HEK293 (cell line): ENCODE measurements around the gene PCDH1.

ENCODE experiments used
- KLF10 ChIP-seq: fragments of 450-650 bp; IDR thresholded peaks from 2 replicates; pipeline ENCODE4 v1.5.1; 2018; ENCODE audit warnings: missing biosample characterization, mild to moderate bottlenecking, missing genetic modification characterization
- KLF9 ChIP-seq: fragments of 450-650 bp; formaldehyde crosslinking; IDR thresholded peaks from 2 replicates; pipeline ENCODE4 v1.5.1; 2016; ENCODE audit warnings: missing biosample characterization, missing genetic modification characterization, low read depth
- MYNN ChIP-seq: fragments of 450-650 bp; formaldehyde crosslinking; IDR thresholded peaks from 2 replicates; pipeline ENCODE4 v1.5.1; 2016; ENCODE audit warnings: missing biosample characterization, missing genetic modification characterization, borderline replicate concordance
- RBAK ChIP-seq: fragments of 450-650 bp; formaldehyde crosslinking; IDR thresholded peaks from 2 replicates; pipeline ENCODE4 v1.5.1; 2016; ENCODE audit warnings: missing biosample characterization, missing genetic modification characterization
- ZFP37 ChIP-seq: fragments of 450-650 bp; formaldehyde crosslinking; IDR thresholded peaks from 2 replicates; pipeline ENCODE4 v1.5.1; 2016; ENCODE audit warnings: missing biosample characterization, missing genetic modification characterization
- ZNF174 ChIP-seq: fragments of 450-650 bp; formaldehyde crosslinking; IDR thresholded peaks from 2 replicates; pipeline ENCODE4 v1.5.0; 2017; ENCODE audit warnings: missing biosample characterization, mild to moderate bottlenecking, missing genetic modification characterization
- ZNF24 ChIP-seq: fragments of 450-650 bp; formaldehyde crosslinking; IDR thresholded peaks from 2 replicates; pipeline ENCODE4 v1.5.1; 2016; ENCODE audit warnings: missing biosample characterization, missing genetic modification characterization
- ZNF302 ChIP-seq: fragments of 450-650 bp; formaldehyde crosslinking; IDR thresholded peaks from 2 replicates; pipeline ENCODE4 v1.5.1; 2016; ENCODE audit warnings: missing biosample characterization, missing genetic modification characterization, low read depth
- ZNF311 ChIP-seq: fragments of 450-650 bp; formaldehyde crosslinking; IDR thresholded peaks from 2 replicates; pipeline ENCODE4 v1.5.1; 2017; ENCODE audit warnings: missing biosample characterization, missing genetic modification characterization, borderline replicate concordance
- ZNF341 ChIP-seq: fragments of 450-650 bp; formaldehyde crosslinking; IDR thresholded peaks from 2 replicates; pipeline ENCODE4; 2016; ENCODE audit warnings: low read depth, missing biosample characterization, missing genetic modification characterization
- ZNF350 ChIP-seq: fragments of 450-650 bp; formaldehyde crosslinking; IDR thresholded peaks from 2 replicates; pipeline ENCODE4 v1.5.0; 2017; ENCODE audit warnings: missing biosample characterization, mild to moderate bottlenecking, missing genetic modification characterization
- ZNF37A ChIP-seq: fragments of 450-650 bp; IDR thresholded peaks from 2 replicates; pipeline ENCODE4 v1.5.1; 2018; ENCODE audit warnings: missing biosample characterization, missing genetic modification characterization
- ZNF394 ChIP-seq: fragments of 450-650 bp; formaldehyde crosslinking; IDR thresholded peaks from 2 replicates; pipeline ENCODE4 v1.5.1; 2016; ENCODE audit warnings: missing biosample characterization, missing genetic modification characterization, mild to moderate bottlenecking, moderate library complexity, borderline replicate concordance
- ZNF530 ChIP-seq: fragments of 450-650 bp; formaldehyde crosslinking; IDR thresholded peaks from 2 replicates; pipeline ENCODE4 v1.5.1; 2016; ENCODE audit warnings: low read depth, missing biosample characterization, missing genetic modification characterization
- ZNF555 ChIP-seq: fragments of 450-650 bp; formaldehyde crosslinking; conservative IDR thresholded peaks from 2 replicates; pipeline ENCODE4 v1.5.1; 2017; ENCODE audit warnings: missing biosample characterization, mild to moderate bottlenecking, missing genetic modification characterization, inconsistent platforms
- ZNF621 ChIP-seq: fragments of 450-650 bp; formaldehyde crosslinking; IDR thresholded peaks from 2 replicates; pipeline ENCODE4 v1.5.1; 2017; ENCODE audit warnings: missing biosample characterization, missing genetic modification characterization
- ZNF624 ChIP-seq: fragments of 450-650 bp; formaldehyde crosslinking; IDR thresholded peaks from 2 replicates; pipeline ENCODE4 v1.5.1; 2017; ENCODE audit warnings: missing biosample characterization, missing genetic modification characterization
- ZNF660 ChIP-seq: fragments of 450-650 bp; IDR thresholded peaks from 2 replicates; pipeline ENCODE4 v1.5.1; 2018; ENCODE audit warnings: missing biosample characterization, mild to moderate bottlenecking, missing genetic modification characterization
- ZNF664 ChIP-seq: fragments of 450-650 bp; formaldehyde crosslinking; IDR thresholded peaks from 2 replicates; pipeline ENCODE4 v1.5.1; 2016; ENCODE audit warnings: missing biosample characterization, missing genetic modification characterization
- TF ChIP-seq, protein P1 (sequence below): fragments of 450-650 bp; formaldehyde crosslinking; IDR thresholded peaks from 2 replicates; pipeline ENCODE4 v1.5.1; 2017; ENCODE audit warnings: missing biosample characterization, missing genetic modification characterization
- TF ChIP-seq, protein P2 (sequence below): fragments of 450-650 bp; formaldehyde crosslinking; IDR thresholded peaks from 2 replicates; pipeline ENCODE4 v1.5.1; 2016; ENCODE audit warnings: missing biosample characterization, missing genetic modification characterization
- TF ChIP-seq, protein P3 (sequence below): fragments of 450-650 bp; formaldehyde crosslinking; IDR thresholded peaks from 2 replicates; pipeline ENCODE4 v1.5.1; 2016; ENCODE audit warnings: missing biosample characterization, missing genetic modification characterization, borderline replicate concordance
- TF ChIP-seq, protein P4 (sequence below): fragments of 450-650 bp; formaldehyde crosslinking; IDR thresholded peaks from 2 replicates; pipeline ENCODE4 v1.5.1; 2017; ENCODE audit warnings: missing biosample characterization, missing genetic modification characterization
- TF ChIP-seq, protein P5 (sequence below): fragments of 450-650 bp; formaldehyde crosslinking; IDR thresholded peaks from 2 replicates; pipeline ENCODE4 v1.5.1; 2016; ENCODE audit warnings: missing biosample characterization, missing genetic modification characterization
- TF ChIP-seq, protein P6 (sequence below): fragments of 450-650 bp; formaldehyde crosslinking; IDR thresholded peaks from 2 replicates; pipeline ENCODE4 v1.5.1; 2016; ENCODE audit warnings: missing biosample characterization, missing genetic modification characterization
- TF ChIP-seq, protein P7 (sequence below): fragments of 450-650 bp; formaldehyde crosslinking; IDR thresholded peaks from 2 replicates; pipeline ENCODE4 v1.5.1; 2016; ENCODE audit warnings: missing biosample characterization, missing genetic modification characterization

Gene PCDH1

DNA sequence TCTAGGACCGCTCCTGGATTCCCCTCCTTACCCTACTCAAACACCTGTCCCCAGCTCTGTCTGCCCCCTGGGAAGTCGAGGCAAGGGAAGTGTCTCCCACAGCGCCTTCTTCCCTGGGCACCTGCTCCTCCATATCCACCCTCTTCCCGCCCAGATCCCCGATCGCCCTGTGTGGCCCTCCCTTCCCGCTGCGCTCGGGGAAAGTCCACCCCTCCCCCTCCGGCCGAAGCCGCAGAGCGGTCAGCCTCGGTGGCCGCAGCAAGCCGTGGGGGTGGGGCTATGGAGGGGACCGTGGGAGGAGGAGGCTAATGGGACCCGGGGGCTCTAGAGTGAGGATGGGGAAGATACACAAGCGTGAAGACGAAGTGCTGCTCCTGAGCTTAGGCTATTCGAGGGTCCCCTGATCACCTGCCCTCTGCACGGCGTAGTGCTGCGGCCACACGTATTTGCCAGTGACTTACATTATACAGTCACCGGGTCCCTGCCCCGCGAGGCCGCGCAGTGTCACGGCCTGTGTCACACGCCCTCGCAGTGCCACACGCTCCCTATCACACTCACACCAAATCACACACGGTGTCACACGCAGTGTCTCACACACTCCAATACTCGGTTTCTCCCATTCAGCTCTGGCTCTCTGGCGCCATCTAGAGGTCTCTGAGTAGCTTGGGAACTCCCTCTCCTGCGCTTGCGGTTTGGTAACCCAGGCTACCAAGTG lies 658 bp upstream of the PCDH1 start (continued):
- TF ChIP-seq, protein P1, sequence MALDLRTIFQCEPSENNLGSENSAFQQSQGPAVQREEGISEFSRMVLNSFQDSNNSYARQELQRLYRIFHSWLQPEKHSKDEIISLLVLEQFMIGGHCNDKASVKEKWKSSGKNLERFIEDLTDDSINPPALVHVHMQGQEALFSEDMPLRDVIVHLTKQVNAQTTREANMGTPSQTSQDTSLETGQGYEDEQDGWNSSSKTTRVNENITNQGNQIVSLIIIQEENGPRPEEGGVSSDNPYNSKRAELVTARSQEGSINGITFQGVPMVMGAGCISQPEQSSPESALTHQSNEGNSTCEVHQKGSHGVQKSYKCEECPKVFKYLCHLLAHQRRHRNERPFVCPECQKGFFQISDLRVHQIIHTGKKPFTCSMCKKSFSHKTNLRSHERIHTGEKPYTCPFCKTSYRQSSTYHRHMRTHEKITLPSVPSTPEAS (tag by site-specific recombination) = peak; percentile 48
- TF ChIP-seq ZNF174 (no peak), ZNF302 (tag by site-specific recombination) (no peak), ZNF394 (peak; percentile 60), ZNF621 (tag by site-specific recombination) (no peak), ZNF24 (tag by site-specific recombination) (0 out of 2 replicates have a peak, but pooled peaks have one; percentile 25), ZNF664 (no peak), ZNF555 (tag by site-specific recombination) (no peak), ZNF624 (tag by site-specific recombination) (no peak), ZNF530 (tag by site-specific recombination) (no peak), ZFP37 (peak; percentile 77; the same call in 1 of the 2 replicates), ZNF341 (tag by site-specific recombination) (peak; percentile 40; the same call in 1 of the 2 replicates), KLF9 (tag by site-specific recombination) (peak; percentile 39), RBAK (tag by site-specific recombination) (no peak), MYNN (tag by site-specific recombination) (no peak; the same call in 1 of the 2 replicates), ZNF660 (tag by site-specific recombination) (no peak; the same call in 1 of the 2 replicates), ZNF350 (tag by site-specific recombination) (no peak), KLF10 (tag by site-specific recombination) (no peak), ZNF311 (tag by site-specific recombination) (no peak), ZNF37A (tag by site-specific recombination) (no peak)
- TF ChIP-seq, protein P2, sequence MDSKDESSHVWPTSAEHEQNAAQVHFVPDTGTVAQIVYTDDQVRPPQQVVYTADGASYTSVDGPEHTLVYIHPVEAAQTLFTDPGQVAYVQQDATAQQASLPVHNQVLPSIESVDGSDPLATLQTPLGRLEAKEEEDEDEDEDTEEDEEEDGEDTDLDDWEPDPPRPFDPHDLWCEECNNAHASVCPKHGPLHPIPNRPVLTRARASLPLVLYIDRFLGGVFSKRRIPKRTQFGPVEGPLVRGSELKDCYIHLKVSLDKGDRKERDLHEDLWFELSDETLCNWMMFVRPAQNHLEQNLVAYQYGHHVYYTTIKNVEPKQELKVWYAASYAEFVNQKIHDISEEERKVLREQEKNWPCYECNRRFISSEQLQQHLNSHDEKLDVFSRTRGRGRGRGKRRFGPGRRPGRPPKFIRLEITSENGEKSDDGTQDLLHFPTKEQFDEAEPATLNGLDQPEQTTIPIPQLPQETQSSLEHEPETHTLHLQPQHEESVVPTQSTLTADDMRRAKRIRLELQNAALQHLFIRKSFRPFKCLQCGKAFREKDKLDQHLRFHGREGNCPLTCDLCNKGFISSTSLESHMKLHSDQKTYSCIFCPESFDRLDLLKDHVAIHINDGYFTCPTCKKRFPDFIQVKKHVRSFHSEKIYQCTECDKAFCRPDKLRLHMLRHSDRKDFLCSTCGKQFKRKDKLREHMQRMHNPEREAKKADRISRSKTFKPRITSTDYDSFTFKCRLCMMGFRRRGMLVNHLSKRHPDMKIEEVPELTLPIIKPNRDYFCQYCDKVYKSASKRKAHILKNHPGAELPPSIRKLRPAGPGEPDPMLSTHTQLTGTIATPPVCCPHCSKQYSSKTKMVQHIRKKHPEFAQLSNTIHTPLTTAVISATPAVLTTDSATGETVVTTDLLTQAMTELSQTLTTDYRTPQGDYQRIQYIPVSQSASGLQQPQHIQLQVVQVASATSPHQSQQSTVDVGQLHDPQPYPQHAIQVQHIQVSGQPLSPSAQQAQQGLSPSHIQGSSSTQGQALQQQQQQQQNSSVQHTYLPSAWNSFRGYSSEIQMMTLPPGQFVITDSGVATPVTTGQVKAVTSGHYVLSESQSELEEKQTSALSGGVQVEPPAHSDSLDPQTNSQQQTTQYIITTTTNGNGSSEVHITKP (tag by site-specific recombination) = 0 out of 2 replicates have a peak, but pooled peaks have one; percentile 34
- TF ChIP-seq, protein P3, sequence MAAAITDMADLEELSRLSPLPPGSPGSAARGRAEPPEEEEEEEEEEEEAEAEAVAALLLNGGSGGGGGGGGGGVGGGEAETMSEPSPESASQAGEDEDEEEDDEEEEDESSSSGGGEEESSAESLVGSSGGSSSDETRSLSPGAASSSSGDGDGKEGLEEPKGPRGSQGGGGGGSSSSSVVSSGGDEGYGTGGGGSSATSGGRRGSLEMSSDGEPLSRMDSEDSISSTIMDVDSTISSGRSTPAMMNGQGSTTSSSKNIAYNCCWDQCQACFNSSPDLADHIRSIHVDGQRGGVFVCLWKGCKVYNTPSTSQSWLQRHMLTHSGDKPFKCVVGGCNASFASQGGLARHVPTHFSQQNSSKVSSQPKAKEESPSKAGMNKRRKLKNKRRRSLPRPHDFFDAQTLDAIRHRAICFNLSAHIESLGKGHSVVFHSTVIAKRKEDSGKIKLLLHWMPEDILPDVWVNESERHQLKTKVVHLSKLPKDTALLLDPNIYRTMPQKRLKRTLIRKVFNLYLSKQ = no peak
- TF ChIP-seq, protein P4, sequence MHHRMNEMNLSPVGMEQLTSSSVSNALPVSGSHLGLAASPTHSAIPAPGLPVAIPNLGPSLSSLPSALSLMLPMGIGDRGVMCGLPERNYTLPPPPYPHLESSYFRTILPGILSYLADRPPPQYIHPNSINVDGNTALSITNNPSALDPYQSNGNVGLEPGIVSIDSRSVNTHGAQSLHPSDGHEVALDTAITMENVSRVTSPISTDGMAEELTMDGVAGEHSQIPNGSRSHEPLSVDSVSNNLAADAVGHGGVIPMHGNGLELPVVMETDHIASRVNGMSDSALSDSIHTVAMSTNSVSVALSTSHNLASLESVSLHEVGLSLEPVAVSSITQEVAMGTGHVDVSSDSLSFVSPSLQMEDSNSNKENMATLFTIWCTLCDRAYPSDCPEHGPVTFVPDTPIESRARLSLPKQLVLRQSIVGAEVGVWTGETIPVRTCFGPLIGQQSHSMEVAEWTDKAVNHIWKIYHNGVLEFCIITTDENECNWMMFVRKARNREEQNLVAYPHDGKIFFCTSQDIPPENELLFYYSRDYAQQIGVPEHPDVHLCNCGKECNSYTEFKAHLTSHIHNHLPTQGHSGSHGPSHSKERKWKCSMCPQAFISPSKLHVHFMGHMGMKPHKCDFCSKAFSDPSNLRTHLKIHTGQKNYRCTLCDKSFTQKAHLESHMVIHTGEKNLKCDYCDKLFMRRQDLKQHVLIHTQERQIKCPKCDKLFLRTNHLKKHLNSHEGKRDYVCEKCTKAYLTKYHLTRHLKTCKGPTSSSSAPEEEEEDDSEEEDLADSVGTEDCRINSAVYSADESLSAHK (tag by site-specific recombination) = no peak; the same call in 1 of the 2 replicates
- TF ChIP-seq, protein P5, sequence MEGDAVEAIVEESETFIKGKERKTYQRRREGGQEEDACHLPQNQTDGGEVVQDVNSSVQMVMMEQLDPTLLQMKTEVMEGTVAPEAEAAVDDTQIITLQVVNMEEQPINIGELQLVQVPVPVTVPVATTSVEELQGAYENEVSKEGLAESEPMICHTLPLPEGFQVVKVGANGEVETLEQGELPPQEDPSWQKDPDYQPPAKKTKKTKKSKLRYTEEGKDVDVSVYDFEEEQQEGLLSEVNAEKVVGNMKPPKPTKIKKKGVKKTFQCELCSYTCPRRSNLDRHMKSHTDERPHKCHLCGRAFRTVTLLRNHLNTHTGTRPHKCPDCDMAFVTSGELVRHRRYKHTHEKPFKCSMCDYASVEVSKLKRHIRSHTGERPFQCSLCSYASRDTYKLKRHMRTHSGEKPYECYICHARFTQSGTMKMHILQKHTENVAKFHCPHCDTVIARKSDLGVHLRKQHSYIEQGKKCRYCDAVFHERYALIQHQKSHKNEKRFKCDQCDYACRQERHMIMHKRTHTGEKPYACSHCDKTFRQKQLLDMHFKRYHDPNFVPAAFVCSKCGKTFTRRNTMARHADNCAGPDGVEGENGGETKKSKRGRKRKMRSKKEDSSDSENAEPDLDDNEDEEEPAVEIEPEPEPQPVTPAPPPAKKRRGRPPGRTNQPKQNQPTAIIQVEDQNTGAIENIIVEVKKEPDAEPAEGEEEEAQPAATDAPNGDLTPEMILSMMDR (tag by site-specific recombination) = peak; percentile 96
- TF ChIP-seq, protein P6, sequence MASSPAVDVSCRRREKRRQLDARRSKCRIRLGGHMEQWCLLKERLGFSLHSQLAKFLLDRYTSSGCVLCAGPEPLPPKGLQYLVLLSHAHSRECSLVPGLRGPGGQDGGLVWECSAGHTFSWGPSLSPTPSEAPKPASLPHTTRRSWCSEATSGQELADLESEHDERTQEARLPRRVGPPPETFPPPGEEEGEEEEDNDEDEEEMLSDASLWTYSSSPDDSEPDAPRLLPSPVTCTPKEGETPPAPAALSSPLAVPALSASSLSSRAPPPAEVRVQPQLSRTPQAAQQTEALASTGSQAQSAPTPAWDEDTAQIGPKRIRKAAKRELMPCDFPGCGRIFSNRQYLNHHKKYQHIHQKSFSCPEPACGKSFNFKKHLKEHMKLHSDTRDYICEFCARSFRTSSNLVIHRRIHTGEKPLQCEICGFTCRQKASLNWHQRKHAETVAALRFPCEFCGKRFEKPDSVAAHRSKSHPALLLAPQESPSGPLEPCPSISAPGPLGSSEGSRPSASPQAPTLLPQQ = peak; percentile 66; the same call in 1 of the 2 replicates
- TF ChIP-seq, protein P7, sequence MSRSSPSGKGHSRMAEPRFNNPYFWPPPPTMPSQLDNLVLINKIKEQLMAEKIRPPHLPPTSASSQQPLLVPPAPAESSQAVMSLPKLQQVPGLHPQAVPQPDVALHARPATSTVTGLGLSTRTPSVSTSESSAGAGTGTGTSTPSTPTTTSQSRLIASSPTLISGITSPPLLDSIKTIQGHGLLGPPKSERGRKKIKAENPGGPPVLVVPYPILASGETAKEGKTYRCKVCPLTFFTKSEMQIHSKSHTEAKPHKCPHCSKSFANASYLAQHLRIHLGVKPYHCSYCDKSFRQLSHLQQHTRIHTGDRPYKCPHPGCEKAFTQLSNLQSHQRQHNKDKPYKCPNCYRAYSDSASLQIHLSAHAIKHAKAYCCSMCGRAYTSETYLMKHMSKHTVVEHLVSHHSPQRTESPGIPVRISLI (tag by site-specific recombination) = no peak
